ACC112 (cell line): ENCODE data around the gene SPINDOC.

Experiments
- H2AFZ ChIP-seq: fragments of 200-600 bp; sonication (generic); one replicate; pipeline ENCODE4 v1.6.0; 2017; ENCODE audit warnings: antibody characterized with exemption, low read length; ENCODE audit not compliant: unreplicated experiment
- H3K27ac ChIP-seq: fragments of 200-600 bp; sonication (generic); 2 replicates; pipeline ENCODE4 v1.5.1; 2014; ENCODE audit warnings: low read depth, mild to moderate bottlenecking, antibody characterized with exemption, low read length, moderate library complexity
- H3K27me3 ChIP-seq: fragments of 200-600 bp; sonication (generic); 2 replicates; pipeline ENCODE4 v1.6.1; 2014; ENCODE audit warnings: mild to moderate bottlenecking, antibody characterized with exemption, low read length, moderate library complexity, mixed read lengths; ENCODE audit not compliant: insufficient read depth
- H3K36me3 ChIP-seq: fragments of 200-600 bp; sonication (generic); 2 replicates; pipeline ENCODE4 v1.6.1; 2016; ENCODE audit warnings: mild to moderate bottlenecking, antibody characterized with exemption, low read length, moderate library complexity, mixed read lengths; ENCODE audit not compliant: insufficient read depth
- H3K4me1 ChIP-seq: fragments of 200-600 bp; sonication (generic); one replicate; pipeline ENCODE4 v1.6.1; 2016; ENCODE audit warnings: low read length, mixed read lengths; ENCODE audit not compliant: insufficient read depth, unreplicated experiment, control insufficient read depth
- H3K4me3 ChIP-seq: fragments of 200-600 bp; sonication (generic); 2 replicates; pipeline ENCODE4 v1.5.1; 2014; ENCODE audit warnings: mild to moderate bottlenecking, low read depth, low read length
- H3K79me2 ChIP-seq: fragments of 200-600 bp; sonication (generic); one replicate; pipeline ENCODE4 v1.6.0; 2016; ENCODE audit warnings: low read length; ENCODE audit not compliant: control insufficient read depth, unreplicated experiment, insufficient read depth

The SPINDOC gene

GRCh38 chr11:63871962-63872799 is 58.9 kb downstream of the SPINDOC start:
- Histone ChIP-seq H3K27ac (peak overlapping the region; percentile 61), H3K4me1 (peaks cover 34% of the 10 kb centered on the region), H3K27me3 (no peaks in the 10 kb centered on the region), H3K36me3 (no peaks in the 10 kb centered on the region), H2AFZ (no peak overlapping the region), H3K4me3 (peak overlapping the region; percentile 46), H3K79me2 (peaks cover 77% of the 10 kb centered on the region)

- Histone ChIP-seq H3K27me3 (no peaks in the 10 kb centered on the region), H3K4me3 (no peak overlapping the region), H3K79me2 (peaks cover 76% of the 10 kb centered on the region), H3K36me3 (no peaks in the 10 kb centered on the region), H3K4me1 (peaks cover 34% of the 10 kb centered on the region), H3K27ac (0 out of 2 replicates have a peak overlapping the region, but pooled peaks have one; percentile 10), H2AFZ (no peak overlapping the region)
Observed at GRCh38 chr11:63872800-63873197, 59.5 kb downstream of the SPINDOC start.

- no peaks in the 10 kb centered on the region for H3K27me3 ChIP-seq
- peaks cover 79% of the 10 kb centered on the region for H3K79me2 ChIP-seq
- peaks cover 34% of the 10 kb centered on the region for H3K4me1 ChIP-seq
- H3K36me3 ChIP-seq: no peaks in the 10 kb centered on the region
- no peak overlapping the region for H3K4me3 ChIP-seq
- H2AFZ ChIP-seq: no peak overlapping the region
- 0 out of 2 replicates have a peak overlapping the region, but pooled peaks have one; percentile 10 for H3K27ac ChIP-seq
Observed at GRCh38 chr11:63873311-63873710, 60.1 kb downstream of the SPINDOC start.

- no peak overlapping the region for H3K4me3 ChIP-seq
- no peaks in the 10 kb centered on the region for H3K36me3 ChIP-seq
- peaks cover 41% of the 10 kb centered on the region for H3K4me1 ChIP-seq
- H3K79me2 ChIP-seq: peaks cover 72% of the 10 kb centered on the region
- no peak overlapping the region for H2AFZ ChIP-seq
- H3K27me3 ChIP-seq: no peaks in the 10 kb centered on the region
- H3K27ac ChIP-seq: no peak overlapping the region
Observed at GRCh38 chr11:63874511-63874910, 61.3 kb downstream of the SPINDOC start.

- Histone ChIP-seq H3K27ac (no peak overlapping the region), H3K36me3 (no peaks in the 10 kb centered on the region), H3K4me1 (peaks cover 41% of the 10 kb centered on the region)
Observed at GRCh38 chr11:63875506-63876065, 62.3 kb downstream of the SPINDOC start.

GRCh38 chr11:63876616-63877015 is 63.4 kb downstream of the SPINDOC start:
- Histone ChIP-seq H2AFZ (no peak overlapping the region), H3K79me2 (peaks cover 74% of the 10 kb centered on the region), H3K27ac (no peak overlapping the region), H3K36me3 (no peaks in the 10 kb centered on the region), H3K4me1 (peaks cover 35% of the 10 kb centered on the region), H3K4me3 (no peak overlapping the region), H3K27me3 (no peaks in the 10 kb centered on the region)

More at GRCh38 chr11:63875506-63876065, 62.3 kb downstream of the SPINDOC start:
- Histone ChIP-seq H3K4me3 (no peak overlapping the region), H2AFZ (no peak overlapping the region), H3K27me3 (no peaks in the 10 kb centered on the region), H3K79me2 (peaks cover 70% of the 10 kb centered on the region)
